K562 (cell line): ENCODE measurements around the gene ARHGAP22. TPM values are rescaled to one million over a fixed set of nuclear protein-coding genes. Genes with fewer than 3 reads are reported as not detected.
A peak's percentile ranks its signal among the peaks of the same experiment; 100 is the strongest.

Experiments used
- ATAC-seq: fragments of 200-7000 bp; cut with Tn5 transposase; 3 replicates; pipeline ENCODE4 v1.9.1; 2020; ENCODE audit warnings: moderate library complexity
- BruUV-seq: library from RNA; stranded (reverse); fragments of 400-500 nt; replicated peaks from 2 replicates; lab custom pipeline; 2021; lab: Mats Ljungman, UMichigan
- CTCF ChIA-PET: fragments of 300-600 bp; formaldehyde crosslinking; extraction: SDS; loops from one replicate; lab custom pipeline; 2021; ENCODE audit warnings: low intra/inter-chr PET ratio; lab: Yijun Ruan, JAX
- POLR2A ChIA-PET: fragments of 300-600, 350-650 bp; sonication (Branson Sonifier 250); formaldehyde crosslinking; extraction: SDS; loops from one replicate; lab custom pipeline; 2021; ENCODE audit warnings: antibody characterized with exemption, inconsistent platforms; lab: Yijun Ruan, JAX
- DNase-seq, 4 experiments: peaks; one replicate each; pipeline versions ENCODE4 v3.0.0 to v3.0.0-alpha.2; 2011 to 2018; ENCODE audit warnings: low spot score in 3 of 4, mixed read lengths in 3 of 4; ENCODE audit errors: extremely low read depth in 1 of 4
- FAIRE-seq: peaks from 2 replicates; lab custom pipeline; 2011; peaks lifted over from hg19 to GRCh38; lab: Jason Lieb, UNC
- H2AFZ ChIP-seq: 2 replicates; pipeline ENCODE4 v1.6.0; 2011; ENCODE audit warnings: low read depth, low read length, control low read depth, inconsistent platforms
- H3K27ac ChIP-seq: fragments of 200-600 bp; 3 replicates; pipeline ENCODE4 v1.8.0; 2011; ENCODE audit warnings: low read depth, mild to moderate bottlenecking, control low read depth, inconsistent platforms, low read length, moderate library complexity, mixed read lengths; ENCODE audit errors: extremely low read depth
- H3K27me3 ChIP-seq, 2 experiments: fragments of 300-600 bp in 1 of 2; 2 replicates in 1 of 2; 3 replicates in 1 of 2; pipeline versions ENCODE4 v1.6.0 to v1.8.0; 2011; ENCODE audit warnings: inconsistent platforms in 2 of 2, low read length in 2 of 2, mild to moderate bottlenecking in 1 of 2, mixed read lengths in 1 of 2, moderate library complexity in 1 of 2; ENCODE audit not compliant: control insufficient read depth in 2 of 2, insufficient read depth in 2 of 2
- H3K36me3 ChIP-seq: fragments of 300-600 bp; 3 replicates; pipeline ENCODE4 v1.8.0; 2011; ENCODE audit warnings: mild to moderate bottlenecking, low read length, inconsistent platforms; ENCODE audit not compliant: control insufficient read depth, insufficient read depth
- H3K4me1 ChIP-seq, 2 experiments: fragments of 200-600 bp in 1 of 2; replicated peaks in 1 of 2; 2 replicates in 1 of 2; 3 replicates in 1 of 2; pipeline versions ENCODE4 v1.5.1 to v1.8.0; 2011; ENCODE audit warnings: inconsistent platforms in 2 of 2, low read length in 2 of 2, mild to moderate bottlenecking in 1 of 2, mixed read lengths in 1 of 2, moderate library complexity in 1 of 2; ENCODE audit not compliant: control insufficient read depth in 2 of 2, insufficient read depth in 2 of 2
- H3K4me2 ChIP-seq: 2 replicates; pipeline ENCODE4 v1.6.1; 2011; ENCODE audit warnings: low read length, control low read depth, inconsistent platforms, mixed read lengths; ENCODE audit not compliant: insufficient read depth
- H3K4me3 ChIP-seq: fragments of 200-600 bp; sonication (generic), shearing (Covaris generic); 2 replicates; pipeline ENCODE4 v1.5.1; 2016; ENCODE audit warnings: control low read depth, inconsistent platforms
- H3K79me2 ChIP-seq: fragments of 200-600 bp; 3 replicates; pipeline ENCODE4 v1.8.0; 2011; ENCODE audit warnings: low read length, inconsistent platforms; ENCODE audit not compliant: control insufficient read depth, insufficient read depth
- H3K9ac ChIP-seq, 2 experiments: 2 replicates each; pipeline versions ENCODE4 v1.6.0 to v1.6.1; 2011; ENCODE audit warnings: low read depth in 2 of 2, low read length in 2 of 2, control low read depth in 1 of 2, inconsistent platforms in 1 of 2, mild to moderate bottlenecking in 1 of 2, mixed read lengths in 1 of 2; ENCODE audit not compliant: insufficient read depth in 1 of 2
- H3K9me1 ChIP-seq: one replicate; pipeline ENCODE4 v1.6.0; 2011; ENCODE audit warnings: inconsistent platforms, mild to moderate bottlenecking, low read length, moderate library complexity; ENCODE audit not compliant: control insufficient read depth, insufficient read depth
- H3K9me3 ChIP-seq: replicated peaks from 2 replicates; pipeline ENCODE4 v1.5.1; 2011; ENCODE audit warnings: low read depth, low read length, inconsistent platforms; ENCODE audit not compliant: control insufficient read depth, insufficient read depth
- H4K20me1 ChIP-seq: replicated peaks from 2 replicates; pipeline ENCODE4 v1.6.1; 2011; ENCODE audit warnings: low read length, inconsistent platforms, mixed read lengths; ENCODE audit not compliant: control insufficient read depth, insufficient read depth
- DPF2 ChIP-seq: fragments of 450-650 bp; IDR thresholded peaks from 2 replicates; pipeline ENCODE4 v1.6.1; 2016
- EP400 ChIP-seq: fragments of 450-650 bp; IDR thresholded peaks from 2 replicates; pipeline ENCODE4 v1.6.1; 2017; ENCODE audit warnings: antibody characterized with exemption, mild to moderate bottlenecking, moderate library complexity
- FOXA3 ChIP-seq, 2 experiments: fragments of 450-650 bp in 1 of 2; sonication (generic) in 1 of 2; formaldehyde crosslinking; IDR thresholded peaks in 1 of 2; conservative IDR thresholded peaks in 1 of 2; 2 replicates each; pipeline versions ENCODE4 v1.4.0 to v1.8.0; 2020 to 2022; ENCODE audit warnings: mild to moderate bottlenecking in 2 of 2, missing genetic modification reagents in 1 of 2
- MITF ChIP-seq: IDR thresholded peaks from 2 replicates; pipeline ENCODE4 v1.6.1; 2014; ENCODE audit warnings: antibody characterized with exemption
- NR2F6 ChIP-seq: fragments of 450-650 bp; formaldehyde crosslinking; IDR thresholded peaks from 2 replicates; pipeline ENCODE4 v1.4.0; 2020; ENCODE audit warnings: mild to moderate bottlenecking
- TBP ChIP-seq: optimal IDR thresholded peaks from 2 replicates; pipeline ENCODE3; 2011; ENCODE audit warnings: low read depth, low read length, improper control_type of control experiment
- TRIM28 ChIP-seq: fragments of 450-650 bp; IDR thresholded peaks from 2 replicates; pipeline ENCODE4 v1.6.1; 2017
- ZNF699 ChIP-seq: fragments of 250-450 bp; sonication (Bioruptor Pico); IDR thresholded peaks from 2 replicates; pipeline ENCODE4 v1.8.0; 2021; ENCODE audit warnings: mild to moderate bottlenecking, moderate library complexity; ENCODE audit not compliant: insufficient replicate concordance
- ZNF778 ChIP-seq: fragments of 450-650 bp; formaldehyde crosslinking; IDR thresholded peaks from 2 replicates; pipeline ENCODE4 v1.4.0; 2020; ENCODE audit warnings: mild to moderate bottlenecking, moderate library complexity
- WGBS: fragments of 100-300 bp; shearing (Covaris generic); methylation state at CpG from one replicate; pipeline ENCODE4 v1.1.6; 2016; ENCODE audit warnings: low coverage, mixed read lengths; ENCODE audit not compliant: insufficient coverage; ENCODE audit errors: missing lambda C conversion rate; 5-methylcytosine and 5-hydroxymethylcytosine counted together
- in situ Hi-C: fragments of 300-500 bp; cut with MboI; formaldehyde crosslinking; loops from 4 replicates; pipeline ENCODE4 v1.15.0; 2018; ENCODE audit warnings: inconsistent platforms, mixed read lengths
- intact Hi-C: fragments of 100-400 bp; cut with micrococcal nuclease; formaldehyde crosslinking; loops from 2 replicates; pipeline ENCODE4 v1.14.2; 2022
- polyA plus RNA-seq, 8 experiments: library from polyadenylated mRNA; depleted of rRNA in 4 of 8; stranded (reverse) in 5 of 8; unstranded in 3 of 8; fragments of >200 nt; fragmentation: Nextera tagmentation in 2 of 8; fragmentation: Illumina TruSeq in 1 of 8; extraction: Ambion mirVana in 2 of 8; extraction: Trizol in 1 of 8; gene quantifications; 2 replicates each; pipeline versions ENCODE4 v1.2.1 to v1.2.3, GENCODE V29; 2011 to 2014; ENCODE audit warnings: inconsistent platforms in 1 of 8, missing spikeins in 1 of 8
- total RNA-seq, 7 experiments: library from RNA; depleted of rRNA in 6 of 7; stranded (reverse); fragments of >200 nt in 6 of 7; fragmentation: Illumina TruSeq in 2 of 7; extraction: Trizol in 2 of 7; gene quantifications; 2 replicates each; pipeline versions ENCODE4 v1.2.1 to v1.2.3, GENCODE V29; 2011 to 2021; ENCODE audit warnings: low replicate concordance in 1 of 7
- TF ChIP-seq, protein P1 (sequence below): sonication (generic); formaldehyde crosslinking; IDR thresholded peaks from 2 replicates; pipeline ENCODE4 v1.8.1; 2023; ENCODE audit warnings: mild to moderate bottlenecking, missing genetic modification reagents, moderate library complexity
- TF ChIP-seq, protein P2 (sequence below): fragments of 450-650 bp; formaldehyde crosslinking; IDR thresholded peaks from 2 replicates; pipeline ENCODE4 v1.4.0; 2020; ENCODE audit warnings: mild to moderate bottlenecking

Gene ARHGAP22
- total and polyA plus RNA-seq, 9 of the 15 experiments (the other 6 are each of a cell fraction or from before 2014, with no cell fraction given) = 1.3 to 28.1 (median 12.7) TPM

- 91% methylated on average over 4 of the region's 4 CpGs for WGBS
- Histone ChIP-seq H3K4me1 (peaks cover 0 to 32% of the 10 kb centered on the region in 2 experiments; a peak in 4 of 5 replicates), H3K4me2 (no peak overlapping the region), H3K9ac (peak overlapping the region in 1 of 2 experiments; percentile 24; a peak in 1 of 4 replicates), H3K27ac (no peak overlapping the region), H3K4me3 (no peak overlapping the region), H3K27me3 (no peaks in the 10 kb centered on the region), H4K20me1 (no peaks in the 10 kb centered on the region), H2AFZ (no peak overlapping the region), H3K9me3 (no peaks in the 10 kb centered on the region), H3K36me3 (peaks cover 93% of the 10 kb centered on the region; the same call in 2 of the 3 replicates), H3K79me2 (no peaks in the 10 kb centered on the region), H3K9me1 (no peaks in the 10 kb centered on the region)
- in situ Hi-C loops = loop anchor here (5.0 kb wide), 1 partner anchor 54 kb away; no protein-coding TSS in a partner anchor
- DNase-seq = peak in 1 of 4 experiments; percentile 11
- ATAC-seq = no peak
- BruUV-seq = no TSS peak
- ChIA-PET POLR2A (interaction anchor here (0.8 to 0.9 kb wide), 2 partner anchors 21 to 32 kb away, joined by 3 read pairs; no protein-coding TSS in a partner anchor), CTCF (interaction anchor here (1.3 kb wide), 1 partner anchor 58 kb away, joined by 4 read pairs; no protein-coding TSS in a partner anchor)
- intact Hi-C loops = no loop called here
- FAIRE-seq = no peak
- TF ChIP-seq DPF2 = no peak
- no peak for TF ChIP-seq TBP
- TF ChIP-seq NR2F6 = no peak
- no peak for TF ChIP-seq MITF
- TF ChIP-seq ZNF778 (CRISPR knock-in tag) = no peak
- TF ChIP-seq TRIM28 = no peak
- TF ChIP-seq, protein P1, sequence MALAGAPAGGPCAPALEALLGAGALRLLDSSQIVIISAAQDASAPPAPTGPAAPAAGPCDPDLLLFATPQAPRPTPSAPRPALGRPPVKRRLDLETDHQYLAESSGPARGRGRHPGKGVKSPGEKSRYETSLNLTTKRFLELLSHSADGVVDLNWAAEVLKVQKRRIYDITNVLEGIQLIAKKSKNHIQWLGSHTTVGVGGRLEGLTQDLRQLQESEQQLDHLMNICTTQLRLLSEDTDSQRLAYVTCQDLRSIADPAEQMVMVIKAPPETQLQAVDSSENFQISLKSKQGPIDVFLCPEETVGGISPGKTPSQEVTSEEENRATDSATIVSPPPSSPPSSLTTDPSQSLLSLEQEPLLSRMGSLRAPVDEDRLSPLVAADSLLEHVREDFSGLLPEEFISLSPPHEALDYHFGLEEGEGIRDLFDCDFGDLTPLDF (CRISPR knock-in tag) = no peak
- no peak for TF ChIP-seq FOXA3 (CRISPR knock-in tag; conservative IDR thresholded peaks at IDR 0.05 in 1 of 2, IDR thresholded peaks at IDR 0.05 in 1 of 2)
- TF ChIP-seq, protein P2, sequence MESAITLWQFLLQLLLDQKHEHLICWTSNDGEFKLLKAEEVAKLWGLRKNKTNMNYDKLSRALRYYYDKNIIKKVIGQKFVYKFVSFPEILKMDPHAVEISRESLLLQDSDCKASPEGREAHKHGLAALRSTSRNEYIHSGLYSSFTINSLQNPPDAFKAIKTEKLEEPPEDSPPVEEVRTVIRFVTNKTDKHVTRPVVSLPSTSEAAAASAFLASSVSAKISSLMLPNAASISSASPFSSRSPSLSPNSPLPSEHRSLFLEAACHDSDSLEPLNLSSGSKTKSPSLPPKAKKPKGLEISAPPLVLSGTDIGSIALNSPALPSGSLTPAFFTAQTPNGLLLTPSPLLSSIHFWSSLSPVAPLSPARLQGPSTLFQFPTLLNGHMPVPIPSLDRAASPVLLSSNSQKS = no peak
- TF ChIP-seq EP400 = no peak
- no peak for TF ChIP-seq ZNF699 (CRISPR knock-in tag)
These were observed 156.1 kb downstream of the ARHGAP22 start for GRCh38 chr10:48448796-48449195.
